T-cell (primary cell): ENCODE measurements around the gene UBE2G2. TPM values are rescaled to one million over a fixed set of nuclear protein-coding genes. Genes with fewer than 3 reads are reported as not detected.
A peak's percentile ranks its signal among the peaks of the same experiment; 100 is the strongest.

Source experiments
- ATAC-seq, 4 experiments: fragments of 200-7000 bp in 3 of 4; fragments of 150-1000 bp in 1 of 4; cut with Tn5 transposase; replicated peaks in 1 of 4; 1 replicate in 3 of 4; 2 replicates in 1 of 4; pipeline ENCODE4 v1.10.0; 2021; ENCODE audit warnings: moderate library complexity in 3 of 4, mild to moderate bottlenecking in 2 of 4, moderate number of reproducible peaks in 1 of 4
- CTCF ChIA-PET, 2 donors: fragments of 300-600 bp; sonication (Branson Sonifier 250); formaldehyde crosslinking; loops; one replicate each; lab custom pipeline; 2022; ENCODE audit warnings: antibody characterized with exemption in 2 of 2; lab: Charles Lee
- POLR2A ChIA-PET, 2 donors: fragments of 300-600 bp; sonication (Branson Sonifier 250); formaldehyde crosslinking; loops; one replicate each; lab custom pipeline; 2022; ENCODE audit warnings: antibody characterized with exemption in 2 of 2; lab: Charles Lee
- DNase-seq, 35 experiments: peaks; one replicate each; pipeline versions ENCODE4 v3.0.0 to v3.0.0-alpha.2; 2013 to 2023
- H3K27ac ChIP-seq: one replicate; pipeline ENCODE4 v1.5.1; 2013; ENCODE audit warnings: low read length
- H3K27me3 ChIP-seq, 2 experiments: replicated peaks in 1 of 2; 1 replicate in 1 of 2; 2 replicates in 1 of 2; pipeline versions ENCODE4 v1.6.1 to v1.7.0; 2013; ENCODE audit warnings: low read length in 1 of 2, mixed read lengths in 1 of 2; ENCODE audit not compliant: control insufficient read depth in 2 of 2, insufficient read depth in 2 of 2; ENCODE audit errors: extremely low read depth in 1 of 2
- H3K36me3 ChIP-seq, 2 donors: 1 replicate in 1 of 2; 2 replicates in 1 of 2; pipeline versions ENCODE4 v1.6.1 to v1.7.0; 2013; ENCODE audit warnings: low read length in 1 of 2; ENCODE audit not compliant: control insufficient read depth in 2 of 2, insufficient read depth in 1 of 2; ENCODE audit errors: extremely low read depth in 1 of 2
- H3K4me1 ChIP-seq, 2 experiments: 1 replicate in 1 of 2; 2 replicates in 1 of 2; pipeline versions ENCODE4 v1.6.1 to v1.7.0; 2013; ENCODE audit warnings: low read length in 2 of 2, mixed read lengths in 1 of 2; ENCODE audit not compliant: insufficient read depth in 2 of 2, control insufficient read depth in 1 of 2; ENCODE audit errors: extremely low read depth in 1 of 2
- H3K4me3 ChIP-seq, 2 donors: 1 replicate in 1 of 2; 2 replicates in 1 of 2; pipeline versions ENCODE4 v1.5.1 to v1.7.0; 2013; ENCODE audit warnings: mild to moderate bottlenecking in 2 of 2, low read length in 1 of 2, moderate library complexity in 1 of 2; ENCODE audit not compliant: control insufficient read depth in 1 of 2; ENCODE audit errors: extremely low read depth in 1 of 2
- H3K9me3 ChIP-seq: 2 replicates; pipeline ENCODE4 v1.7.0; 2013
- H3K27ac Mint-ChIP-seq, 2 donors: one replicate each; pipeline ENCODE4 v1.8.0; 2020 to 2021; ENCODE audit warnings: mild to moderate bottlenecking in 2 of 2, mixed read lengths in 2 of 2
- H3K27me3 Mint-ChIP-seq, 2 donors: one replicate each; pipeline ENCODE4 v1.8.0; 2021 to 2022; ENCODE audit warnings: mixed read lengths in 2 of 2
- H3K36me3 Mint-ChIP-seq: one replicate; pipeline ENCODE4 v1.8.0; 2021; ENCODE audit warnings: mixed read lengths
- H3K4me1 Mint-ChIP-seq, 3 donors: one replicate each; pipeline ENCODE4 v1.8.0; 2020 to 2022; ENCODE audit warnings: mixed read lengths in 3 of 3, mild to moderate bottlenecking in 1 of 3
- H3K4me3 Mint-ChIP-seq, 3 donors: one replicate each; pipeline ENCODE4 v1.8.0; 2020 to 2022; ENCODE audit warnings: mild to moderate bottlenecking in 3 of 3, mixed read lengths in 3 of 3, moderate library complexity in 3 of 3
- H3K9me3 Mint-ChIP-seq, 3 donors: one replicate each; pipeline ENCODE4 v1.8.0; 2020 to 2022; ENCODE audit warnings: mixed read lengths in 3 of 3
- WGBS: methylation state at CpG from one replicate; pipeline ENCODE4 v1.1.5; 2013; ENCODE audit warnings: missing lambda C conversion rate; ENCODE audit not compliant: insufficient coverage; 5-methylcytosine and 5-hydroxymethylcytosine counted together
- total RNA-seq, 35 experiments: library from RNA in 6 of 35; stranded (reverse) in 6 of 35; fragments of 120-200 nt in 1 of 35; gene quantifications; one replicate each; pipeline versions ENCODE4 v1.2.1 to v1.2.4 and lab custom pipeline; 2013 to 2026

The UBE2G2 gene
- total RNA-seq, 5 donors from 2014 or later (not counting 1 experiment from before 2014, with no cell fraction given), result 124 to 157 (median 134) TPM

GRCh38 chr21:44729336-44730027 is 72.1 kb downstream of the UBE2G2 start:
- DNase-seq (no peak), ATAC-seq (no peak)
- Histone ChIP-seq H3K27me3 (peaks cover 0 to 43% of the 10 kb centered on the region in 2 experiments), H3K27ac (no peak overlapping the region), H3K9me3 (no peaks in the 10 kb centered on the region), H3K4me3 (no peak overlapping the region), H3K36me3 (no peaks in the 10 kb centered on the region), H3K4me1 (no peaks in the 10 kb centered on the region)
- POLR2A ChIA-PET, result no interaction called here
- Mint-ChIP-seq H3K4me1 (no peaks in the 10 kb centered on the region), H3K27ac (no peak overlapping the region), H3K4me3 (no peak overlapping the region), H3K9me3 (no peaks in the 10 kb centered on the region), H3K27me3 (peaks cover 12 to 36% of the 10 kb centered on the region in 2 donors), H3K36me3 (no peaks in the 10 kb centered on the region)
- WGBS, result 91% methylated on average over 20 of the region's 23 CpGs
- CTCF ChIA-PET, result no interaction called here

GRCh38 chr21:44728716-44729115 is 72.9 kb downstream of the UBE2G2 start:
- Mint-ChIP-seq H3K27me3 (peaks cover 12 to 40% of the 10 kb centered on the region in 2 donors), H3K27ac (no peak overlapping the region), H3K9me3 (no peaks in the 10 kb centered on the region), H3K4me3 (no peak overlapping the region), H3K4me1 (peaks cover 0 to 4% (median 4%) of the 10 kb centered on the region in 3 donors), H3K36me3 (no peaks in the 10 kb centered on the region)
- H3K36me3 ChIP-seq, result no peaks in the 10 kb centered on the region
- ChIA-PET POLR2A (no interaction called here), CTCF (no interaction called here)
- H3K27me3 ChIP-seq, result peaks cover 0 to 45% of the 10 kb centered on the region in 2 experiments
- ATAC-seq, result no peak
- DNase-seq, result no peak
- H3K27ac ChIP-seq, result no peak overlapping the region
- no peaks in the 10 kb centered on the region for H3K9me3 ChIP-seq
- H3K4me3 ChIP-seq, result no peak overlapping the region
- H3K4me1 ChIP-seq, result peaks cover 0 to 5% of the 10 kb centered on the region in 2 experiments
- 78% methylated on average over 10 of the region's 14 CpGs for whole genome bisulfite sequencing

GRCh38 chr21:44727757-44728156 is 73.9 kb downstream of the UBE2G2 start:
- peaks cover 0 to 14% of the 10 kb centered on the region in 2 experiments for H3K4me1 ChIP-seq
- no peaks in the 10 kb centered on the region for H3K36me3 Mint-ChIP-seq
- DNase-seq (no peak), ATAC-seq (no peak)
- no peaks in the 10 kb centered on the region for H3K36me3 ChIP-seq
- POLR2A ChIA-PET, result no interaction called here
- H3K4me1 Mint-ChIP-seq, result peaks cover 8 to 10% (median 10%) of the 10 kb centered on the region in 3 donors
- H3K27ac ChIP-seq, result no peak overlapping the region
- H3K27me3 Mint-ChIP-seq, result peaks cover 16 to 44% of the 10 kb centered on the region in 2 donors
- H3K9me3 ChIP-seq, result no peaks in the 10 kb centered on the region
- H3K27me3 ChIP-seq, result peaks cover 0 to 48% of the 10 kb centered on the region in 2 experiments
- no peaks in the 10 kb centered on the region for H3K9me3 Mint-ChIP-seq
- no peak overlapping the region for H3K4me3 ChIP-seq
- 75% methylated on average over 9 of the region's 9 CpGs for WGBS
- H3K27ac Mint-ChIP-seq, result no peak overlapping the region
- CTCF ChIA-PET, result no interaction called here
- no peak overlapping the region for H3K4me3 Mint-ChIP-seq

GRCh38 chr21:44727321-44727720 is 74.3 kb downstream of the UBE2G2 start:
- no peak overlapping the region for H3K4me3 ChIP-seq
- H3K4me1 Mint-ChIP-seq, result peaks cover 11 to 14% (median 13%) of the 10 kb centered on the region in 3 donors
- no peak overlapping the region for H3K27ac Mint-ChIP-seq
- no peaks in the 10 kb centered on the region for H3K9me3 Mint-ChIP-seq
- no peaks in the 10 kb centered on the region for H3K9me3 ChIP-seq
- H3K36me3 ChIP-seq, result no peaks in the 10 kb centered on the region
- ChIA-PET POLR2A (no interaction called here), CTCF (no interaction called here)
- peaks cover 0 to 51% of the 10 kb centered on the region in 2 experiments for H3K27me3 ChIP-seq
- H3K4me3 Mint-ChIP-seq, result no peak overlapping the region
- no peak overlapping the region for H3K27ac ChIP-seq
- H3K4me1 ChIP-seq, result peaks cover 0 to 17% of the 10 kb centered on the region in 2 experiments
- WGBS, result 91% methylated on average over 8 of the region's 8 CpGs
- H3K36me3 Mint-ChIP-seq, result no peaks in the 10 kb centered on the region
- peaks cover 17 to 48% of the 10 kb centered on the region in 2 donors for H3K27me3 Mint-ChIP-seq
- ATAC-seq, result no peak
- DNase-seq, result no peak

- no peaks in the 10 kb centered on the region for H3K36me3 ChIP-seq
- no peaks in the 10 kb centered on the region for H3K9me3 Mint-ChIP-seq
- POLR2A ChIA-PET, result no interaction called here
- peaks cover 11 to 14% (median 13%) of the 10 kb centered on the region in 3 donors for H3K4me1 Mint-ChIP-seq
- no peak overlapping the region for H3K27ac Mint-ChIP-seq
- H3K36me3 Mint-ChIP-seq, result no peaks in the 10 kb centered on the region
- DNase-seq (no peak), ATAC-seq (no peak)
- H3K4me3 Mint-ChIP-seq, result no peak overlapping the region
- H3K9me3 ChIP-seq, result no peaks in the 10 kb centered on the region
- 94% methylated on average over 6 of the region's 6 CpGs for WGBS
- CTCF ChIA-PET, result no interaction called here
- peaks cover 0 to 56% of the 10 kb centered on the region in 2 experiments for H3K27me3 ChIP-seq
- no peak overlapping the region for H3K4me3 ChIP-seq
- peaks cover 0 to 17% of the 10 kb centered on the region in 2 experiments for H3K4me1 ChIP-seq
- H3K27ac ChIP-seq, result no peak overlapping the region
- H3K27me3 Mint-ChIP-seq, result peaks cover 17 to 52% of the 10 kb centered on the region in 2 donors
Observed at GRCh38 chr21:44726826-44727225, 74.8 kb downstream of the UBE2G2 start.

GRCh38 chr21:44724926-44725325 is 76.7 kb downstream of the UBE2G2 start:
- Mint-ChIP-seq H3K9me3 (no peaks in the 10 kb centered on the region), H3K27ac (peak overlapping the region in 1 of 2 donors; percentile 39), H3K4me3 (no peak overlapping the region), H3K4me1 (peaks cover 11 to 14% (median 13%) of the 10 kb centered on the region in 3 donors), H3K27me3 (peaks cover 23 to 57% of the 10 kb centered on the region in 2 donors), H3K36me3 (no peaks in the 10 kb centered on the region)
- no peak overlapping the region for H3K4me3 ChIP-seq
- H3K4me1 ChIP-seq, result peaks cover 0 to 17% of the 10 kb centered on the region in 2 experiments
- POLR2A ChIA-PET, result no interaction called here
- no peak for ATAC-seq
- no peak overlapping the region for H3K27ac ChIP-seq
- H3K27me3 ChIP-seq, result peaks cover 2 to 61% of the 10 kb centered on the region in 2 experiments
- no peaks in the 10 kb centered on the region for H3K36me3 ChIP-seq
- 91% methylated on average over 12 of the region's 14 CpGs for WGBS
- H3K9me3 ChIP-seq, result no peaks in the 10 kb centered on the region
- DNase-seq, result no peak
- CTCF ChIA-PET, result no interaction called here
